HCT116 (cell line): ENCODE results near the gene RNF144B. TPM values are rescaled to one million over a fixed set of nuclear protein-coding genes. Genes with fewer than 3 reads are reported as not detected.

ENCODE experiments used
- ATAC-seq: fragments of 200-7000 bp; cut with Tn5 transposase; 2 replicates; pipeline ENCODE4 v1.9.1; 2020; ENCODE audit warnings: mild to moderate bottlenecking, moderate library complexity
- BruUV-seq: library from RNA; stranded (reverse); fragments of 400-500 nt; replicated peaks from 2 replicates; lab custom pipeline; 2021; lab: Mats Ljungman, UMichigan
- CTCF ChIA-PET: fragments of 300-600 bp; sonication (Branson Sonifier 250); formaldehyde crosslinking; loops from one replicate; lab custom pipeline; 2021; ENCODE audit warnings: antibody characterized with exemption; lab: Charles Lee
- POLR2A ChIA-PET: fragments of 300-600, 350-600 bp; sonication (Branson Sonifier 250); formaldehyde crosslinking; loops from one replicate; lab custom pipeline; 2021; ENCODE audit warnings: antibody characterized with exemption; lab: Charles Lee
- RAD21 ChIA-PET, 2 experiments: fragments of 300-600 bp; sonication (Branson Sonifier 250); formaldehyde crosslinking; loops; one replicate each; lab custom pipeline; 2023; ENCODE audit warnings: low total read pairs in 2 of 2; ENCODE audit not compliant: uncharacterized antibody in 2 of 2, unreplicated experiment in 2 of 2, low non-redundant PET in 1 of 2; lab: Charles Lee
- DNase-seq: peaks from one replicate; pipeline ENCODE4 v3.0.0-alpha.2; 2010; ENCODE audit warnings: low read depth, low spot score
- H2AFZ ChIP-seq: fragments of 200-600 bp; shearing (Covaris generic), sonication (generic); 2 replicates; pipeline ENCODE4 v1.6.1; 2017; ENCODE audit warnings: low read depth, mixed run types, mixed read lengths, antibody characterized with exemption, low read length; ENCODE audit not compliant: poor library complexity, severe bottlenecking
- H3K27ac ChIP-seq: 2 replicates; pipeline ENCODE4 v1.5.1; 2012; ENCODE audit warnings: low read depth, low read length
- H3K27me3 ChIP-seq: fragments of 200-600 bp; sonication (generic); 2 replicates; pipeline ENCODE4 v1.6.1; 2016; ENCODE audit warnings: mixed run types, low read length, mixed read lengths; ENCODE audit not compliant: insufficient read depth
- H3K36me3 ChIP-seq, 2 experiments: fragments of 200-500 bp in 1 of 2; fragments of 200-600 bp in 1 of 2; sonication (Bioruptor generic) in 1 of 2; sonication (generic) in 1 of 2; 2 replicates each; pipeline versions ENCODE4 v1.5.1 to v1.6.1; 2014 to 2016; ENCODE audit warnings: low read length in 2 of 2, inconsistent platforms in 1 of 2, mixed read lengths in 1 of 2, mixed run types in 1 of 2; ENCODE audit not compliant: insufficient read depth in 2 of 2, control insufficient read depth in 1 of 2
- H3K4me1 ChIP-seq, 2 experiments: fragments of 200-600 bp in 1 of 2; sonication (generic) in 1 of 2; 2 replicates each; pipeline versions ENCODE4 v1.5.1 to v1.6.1; 2012 to 2017; ENCODE audit warnings: low read length in 2 of 2, inconsistent platforms in 1 of 2, mild to moderate bottlenecking in 1 of 2, mixed read lengths in 1 of 2, mixed run types in 1 of 2, moderate library complexity in 1 of 2; ENCODE audit not compliant: insufficient read depth in 2 of 2, control insufficient read depth in 1 of 2
- H3K4me2 ChIP-seq: fragments of 200-600 bp; sonication (generic); 2 replicates; pipeline ENCODE4 v1.6.1; 2017; ENCODE audit warnings: mixed run types, low read length, mixed read lengths
- H3K4me3 ChIP-seq, 2 experiments: fragments of 200-600 bp in 1 of 2; sonication (generic) in 1 of 2; replicated peaks in 1 of 2; 2 replicates each; pipeline ENCODE4 v1.5.1; 2011 to 2016; ENCODE audit warnings: low read length in 2 of 2, control low read depth in 1 of 2, low read depth in 1 of 2, mild to moderate bottlenecking in 1 of 2, mixed read lengths in 1 of 2, mixed run types in 1 of 2
- H3K79me2 ChIP-seq: fragments of 200-600 bp; sonication (generic); 2 replicates; pipeline ENCODE4 v1.6.1; 2017; ENCODE audit warnings: mild to moderate bottlenecking, mixed run types, low read length, moderate library complexity, mixed read lengths; ENCODE audit not compliant: insufficient read depth
- H3K9ac ChIP-seq: fragments of 200-600 bp; sonication (generic); 2 replicates; pipeline ENCODE4 v1.6.1; 2016; ENCODE audit warnings: low read length, mixed read lengths
- H3K9me2 ChIP-seq: fragments of 200-600 bp; sonication (generic), shearing (Covaris generic); 2 replicates; pipeline ENCODE4 v1.6.1; 2017; ENCODE audit warnings: mixed run types, mild to moderate bottlenecking, moderate library complexity; ENCODE audit not compliant: insufficient read depth
- H3K9me3 ChIP-seq, 2 experiments: fragments of 200-500 bp in 1 of 2; fragments of 200-600 bp in 1 of 2; sonication (Bioruptor generic) in 1 of 2; sonication (generic) in 1 of 2; 2 replicates each; pipeline ENCODE4 v1.6.1; 2014 to 2017; ENCODE audit warnings: low read length in 2 of 2, mixed read lengths in 2 of 2, inconsistent platforms in 1 of 2, low read depth in 1 of 2, mild to moderate bottlenecking in 1 of 2, mixed run types in 1 of 2, moderate library complexity in 1 of 2; ENCODE audit not compliant: control insufficient read depth in 1 of 2, insufficient read depth in 1 of 2
- H4K20me1 ChIP-seq: fragments of 200-600 bp; sonication (generic), shearing (Covaris generic); 2 replicates; pipeline ENCODE4 v1.6.1; 2017; ENCODE audit warnings: mixed run types, mild to moderate bottlenecking, moderate library complexity; ENCODE audit not compliant: insufficient read depth
- EZH2 ChIP-seq: fragments of 200-600 bp; sonication (generic); IDR thresholded peaks from 2 replicates; pipeline ENCODE4 v1.6.1; 2017; ENCODE audit warnings: antibody characterized with exemption, mixed run types
- SP1 ChIP-seq: IDR thresholded peaks from 2 replicates; pipeline ENCODE4 v1.6.1; 2012; ENCODE audit warnings: low read depth
- intact Hi-C: fragments of 100-400 bp; cut with micrococcal nuclease; formaldehyde crosslinking; loops from 2 replicates; pipeline ENCODE4 v1.10.0; 2022
- total RNA-seq: library from RNA; stranded (reverse); gene quantifications from one replicate; pipeline ENCODE4 v1.2.1, GENCODE V29; 2021; ENCODE audit not compliant: unreplicated experiment
- TF ChIP-seq, protein P1 (sequence below), 3 experiments: fragments of 200-600 bp in 1 of 3; sonication (generic) in 1 of 3; IDR thresholded peaks in 2 of 3; conservative IDR thresholded peaks in 1 of 3; 2 replicates each; pipeline ENCODE4 v1.5.1; 2012 to 2017; ENCODE audit warnings: low read depth in 2 of 3, low read length in 2 of 3, antibody characterized with exemption in 1 of 3, borderline replicate concordance in 1 of 3, control low read depth in 1 of 3, mild to moderate bottlenecking in 1 of 3, mixed read lengths in 1 of 3, mixed run types in 1 of 3, moderate library complexity in 1 of 3; ENCODE audit not compliant: insufficient read depth in 1 of 3
- TF ChIP-seq, protein P2 (sequence below): IDR thresholded peaks from 2 replicates; pipeline ENCODE4 v1.6.1; 2011; ENCODE audit warnings: mild to moderate bottlenecking, low read length, moderate library complexity; ENCODE audit not compliant: insufficient replicate concordance; ENCODE audit errors: extremely low read depth

RNF144B gene
- total RNA-seq, 1 experiment from 2014 or later: 2.1 TPM

DNA sequence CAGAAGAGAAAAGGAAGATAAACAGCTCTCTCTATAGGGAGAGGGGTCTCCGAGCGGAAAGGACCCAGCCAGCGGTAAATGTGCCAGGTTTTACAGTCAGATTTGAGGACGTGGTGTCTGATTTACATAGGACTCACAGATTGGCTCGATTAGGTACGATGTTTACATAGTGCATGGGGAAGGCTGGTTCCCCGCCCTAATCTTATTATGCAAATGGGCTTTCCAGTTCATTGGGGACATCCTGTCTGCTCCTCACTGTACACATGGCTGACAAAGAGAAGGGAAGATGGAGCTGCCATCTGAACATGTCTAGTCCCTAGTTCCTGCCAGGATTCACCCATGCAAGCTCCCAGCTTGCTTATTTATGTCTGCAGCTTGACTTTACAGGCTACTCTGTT is 119.9 kb downstream of the RNF144B start:
- Histone ChIP-seq H3K4me3 (no peak overlapping the region), H3K9me3 (no peaks in the 10 kb centered on the region), H3K27me3 (no peaks in the 10 kb centered on the region), H3K79me2 (no peaks in the 10 kb centered on the region), H3K4me2 (no peak overlapping the region), H3K9me2 (no peaks in the 10 kb centered on the region), H3K4me1 (no peaks in the 10 kb centered on the region; a peak in 1 of 4 replicates), H3K9ac (no peak overlapping the region), H4K20me1 (no peaks in the 10 kb centered on the region), H3K36me3 (no peaks in the 10 kb centered on the region), H2AFZ (no peak overlapping the region), H3K27ac (no peak overlapping the region)
- intact Hi-C loops: no loop called here
- ChIA-PET POLR2A (no interaction called here), RAD21 (no interaction called here), CTCF (interaction anchor here (6.3 kb wide), 1 partner anchor 184 kb away, joined by 35 read pairs; no protein-coding TSS in a partner anchor)
- no peak for ATAC-seq
- DNase-seq: no peak
- BruUV-seq: no TSS peak
- TF ChIP-seq, protein P1, sequence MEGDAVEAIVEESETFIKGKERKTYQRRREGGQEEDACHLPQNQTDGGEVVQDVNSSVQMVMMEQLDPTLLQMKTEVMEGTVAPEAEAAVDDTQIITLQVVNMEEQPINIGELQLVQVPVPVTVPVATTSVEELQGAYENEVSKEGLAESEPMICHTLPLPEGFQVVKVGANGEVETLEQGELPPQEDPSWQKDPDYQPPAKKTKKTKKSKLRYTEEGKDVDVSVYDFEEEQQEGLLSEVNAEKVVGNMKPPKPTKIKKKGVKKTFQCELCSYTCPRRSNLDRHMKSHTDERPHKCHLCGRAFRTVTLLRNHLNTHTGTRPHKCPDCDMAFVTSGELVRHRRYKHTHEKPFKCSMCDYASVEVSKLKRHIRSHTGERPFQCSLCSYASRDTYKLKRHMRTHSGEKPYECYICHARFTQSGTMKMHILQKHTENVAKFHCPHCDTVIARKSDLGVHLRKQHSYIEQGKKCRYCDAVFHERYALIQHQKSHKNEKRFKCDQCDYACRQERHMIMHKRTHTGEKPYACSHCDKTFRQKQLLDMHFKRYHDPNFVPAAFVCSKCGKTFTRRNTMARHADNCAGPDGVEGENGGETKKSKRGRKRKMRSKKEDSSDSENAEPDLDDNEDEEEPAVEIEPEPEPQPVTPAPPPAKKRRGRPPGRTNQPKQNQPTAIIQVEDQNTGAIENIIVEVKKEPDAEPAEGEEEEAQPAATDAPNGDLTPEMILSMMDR (IDR thresholded peaks at IDR 0.05 in 2 of 3, conservative IDR thresholded peaks at IDR 0.05 in 1 of 3; ENCODE audit: borderline replicate concordance in 1 of 3, insufficient read depth in 1 of 3, low read depth in 2 of 3, low read length in 2 of 3): no peak
- no peak for TF ChIP-seq EZH2

DNA sequence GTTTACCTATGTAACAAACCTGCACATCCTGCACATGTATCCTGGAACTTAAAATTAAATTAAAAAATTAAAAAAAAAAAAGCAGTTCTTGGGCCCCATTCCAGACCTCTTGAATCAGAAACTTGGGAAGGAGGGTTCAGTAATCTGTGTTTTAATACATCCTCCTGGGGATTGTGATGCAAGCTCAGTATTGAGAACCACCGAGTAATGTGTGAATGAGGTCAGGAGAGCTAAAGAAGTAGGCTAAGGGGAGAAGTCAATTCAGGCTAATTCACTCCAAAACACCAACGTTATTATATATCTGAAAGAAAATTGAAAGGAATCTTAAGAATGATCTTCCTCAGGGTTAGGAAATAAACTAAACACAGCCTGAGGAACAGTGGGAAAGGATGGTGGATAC is 120.4 kb downstream of the RNF144B start:
- no TSS peak for BruUV-seq
- H3K36me3 ChIP-seq: no peaks in the 10 kb centered on the region
- RAD21 ChIA-PET: no interaction called here
- ATAC-seq: no peak
- POLR2A ChIA-PET: no interaction called here
- DNase-seq: no peak
- H3K4me3 ChIP-seq: no peak overlapping the region
- no peak overlapping the region for H2AFZ ChIP-seq
- no peaks in the 10 kb centered on the region for H3K27me3 ChIP-seq
- TF ChIP-seq, protein P2, sequence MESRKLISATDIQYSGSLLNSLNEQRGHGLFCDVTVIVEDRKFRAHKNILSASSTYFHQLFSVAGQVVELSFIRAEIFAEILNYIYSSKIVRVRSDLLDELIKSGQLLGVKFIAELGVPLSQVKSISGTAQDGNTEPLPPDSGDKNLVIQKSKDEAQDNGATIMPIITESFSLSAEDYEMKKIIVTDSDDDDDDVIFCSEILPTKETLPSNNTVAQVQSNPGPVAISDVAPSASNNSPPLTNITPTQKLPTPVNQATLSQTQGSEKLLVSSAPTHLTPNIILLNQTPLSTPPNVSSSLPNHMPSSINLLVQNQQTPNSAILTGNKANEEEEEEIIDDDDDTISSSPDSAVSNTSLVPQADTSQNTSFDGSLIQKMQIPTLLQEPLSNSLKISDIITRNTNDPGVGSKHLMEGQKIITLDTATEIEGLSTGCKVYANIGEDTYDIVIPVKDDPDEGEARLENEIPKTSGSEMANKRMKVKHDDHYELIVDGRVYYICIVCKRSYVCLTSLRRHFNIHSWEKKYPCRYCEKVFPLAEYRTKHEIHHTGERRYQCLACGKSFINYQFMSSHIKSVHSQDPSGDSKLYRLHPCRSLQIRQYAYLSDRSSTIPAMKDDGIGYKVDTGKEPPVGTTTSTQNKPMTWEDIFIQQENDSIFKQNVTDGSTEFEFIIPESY: no peak
- TF ChIP-seq SP1: no peak
- no peaks in the 10 kb centered on the region for H4K20me1 ChIP-seq
- H3K79me2 ChIP-seq: no peaks in the 10 kb centered on the region
- no peak overlapping the region for H3K27ac ChIP-seq
- H3K9me3 ChIP-seq: no peaks in the 10 kb centered on the region
- H3K9me2 ChIP-seq: no peaks in the 10 kb centered on the region
- CTCF ChIA-PET: no interaction called here
- intact Hi-C loops: no loop called here
- H3K9ac ChIP-seq: no peak overlapping the region
- no peak overlapping the region for H3K4me2 ChIP-seq
- no peaks in the 10 kb centered on the region; a peak in 1 of 4 replicates for H3K4me1 ChIP-seq
